ENCODE data around the gene CKMT2. TPM values are rescaled to one million over a fixed set of nuclear protein-coding genes. Genes with fewer than 3 reads are reported as not detected.

Gene CKMT2
- total RNA-seq, 1 donor from 2014 or later = 3.0 TPM

Other genes with a start within 250 kb of the CKMT2 start
- gene ZCCHC9, start 68.3 kb downstream of the CKMT2 start, total RNA-seq = 20.2 TPM
- not detected for gene ACOT12, start 160.8 kb downstream of the CKMT2 start, total RNA-seq